ENCODE results near the gene SQOR.

SQOR gene

GRCh38 chr15:45660231-45660979, 25.6 kb downstream of the SQOR start:
- Mint-ChIP-seq H3K27ac (peak overlapping the region; percentile 42), H3K36me3 (peaks cover 42% of the 10 kb centered on the region), H3K4me3 (no peak overlapping the region), H3K4me1 (peaks cover 2% of the 10 kb centered on the region), H3K27me3 (no peaks in the 10 kb centered on the region), H3K9me3 (no peaks in the 10 kb centered on the region)
- DNase-seq (ENCODE audit: low spot score in 2 of 2) (no peak), ATAC-seq (ENCODE audit: low read depth) (no peak)

GRCh38 chr15:45662375-45662774, 27.5 kb downstream of the SQOR start:
- no peak for DNase-seq (ENCODE audit: low spot score in 2 of 2)
- Mint-ChIP-seq H3K27me3 (no peaks in the 10 kb centered on the region), H3K9me3 (peaks cover 3% of the 10 kb centered on the region), H3K36me3 (peaks cover 52% of the 10 kb centered on the region), H3K4me3 (no peak overlapping the region), H3K27ac (no peak overlapping the region), H3K4me1 (peaks cover 6% of the 10 kb centered on the region)
- no peak for ATAC-seq (ENCODE audit: low read depth)

- H3K4me3 Mint-ChIP-seq, result no peak overlapping the region
- no peaks in the 10 kb centered on the region for H3K27me3 Mint-ChIP-seq
- H3K4me1 Mint-ChIP-seq, result peaks cover 4% of the 10 kb centered on the region
- DNase-seq (ENCODE audit: low spot score in 2 of 2) (no peak), ATAC-seq (ENCODE audit: low read depth) (no peak)
- peaks cover 54% of the 10 kb centered on the region for H3K36me3 Mint-ChIP-seq
- H3K27ac Mint-ChIP-seq, result no peak overlapping the region
- peaks cover 3% of the 10 kb centered on the region for H3K9me3 Mint-ChIP-seq
Measured at GRCh38 chr15:45664451-45664850, 29.6 kb downstream of the SQOR start.

- Mint-ChIP-seq H3K4me3 (no peak overlapping the region), H3K27me3 (no peaks in the 10 kb centered on the region), H3K27ac (no peak overlapping the region), H3K36me3 (peaks cover 54% of the 10 kb centered on the region), H3K4me1 (peaks cover 4% of the 10 kb centered on the region), H3K9me3 (peaks cover 3% of the 10 kb centered on the region)
- ATAC-seq (ENCODE audit: low read depth) (no peak), DNase-seq (ENCODE audit: low spot score in 2 of 2) (no peak)
Measured at GRCh38 chr15:45665261-45665660, 30.4 kb downstream of the SQOR start.

- no peak for DNase-seq (ENCODE audit: low spot score in 2 of 2)
- no peak overlapping the region for H3K4me3 Mint-ChIP-seq
- no peak overlapping the region for H3K27ac Mint-ChIP-seq
- ATAC-seq (ENCODE audit: low read depth), result no peak
- H3K4me1 Mint-ChIP-seq, result peaks cover 4% of the 10 kb centered on the region
- no peaks in the 10 kb centered on the region for H3K27me3 Mint-ChIP-seq
- peaks cover 3% of the 10 kb centered on the region for H3K9me3 Mint-ChIP-seq
- H3K36me3 Mint-ChIP-seq, result peaks cover 57% of the 10 kb centered on the region
Measured at GRCh38 chr15:45666119-45666875, 31.5 kb downstream of the SQOR start.

- Mint-ChIP-seq H3K27ac (no peak overlapping the region), H3K4me3 (no peak overlapping the region)
- ATAC-seq (ENCODE audit: low read depth), result no peak
Measured at GRCh38 chr15:45667002-45667401, 32.2 kb downstream of the SQOR start.

GRCh38 chr15:45668386-45668785, 33.6 kb downstream of the SQOR start:
- no peak overlapping the region for H3K27ac Mint-ChIP-seq
- no peak overlapping the region for H3K4me3 Mint-ChIP-seq
- DNase-seq (ENCODE audit: low spot score in 2 of 2), result no peak
- H3K4me1 Mint-ChIP-seq, result peaks cover 4% of the 10 kb centered on the region
- H3K27me3 Mint-ChIP-seq, result no peaks in the 10 kb centered on the region
- peaks cover 3% of the 10 kb centered on the region for H3K9me3 Mint-ChIP-seq
- H3K36me3 Mint-ChIP-seq, result peaks cover 51% of the 10 kb centered on the region
- ATAC-seq (ENCODE audit: low read depth), result no peak

More at GRCh38 chr15:45667002-45667401, 32.2 kb downstream of the SQOR start:
- Mint-ChIP-seq H3K4me1 (peaks cover 4% of the 10 kb centered on the region), H3K36me3 (peaks cover 56% of the 10 kb centered on the region), H3K9me3 (peaks cover 3% of the 10 kb centered on the region), H3K27me3 (no peaks in the 10 kb centered on the region)
- DNase-seq (ENCODE audit: low spot score in 2 of 2), result no peak

- H3K27ac Mint-ChIP-seq, result no peak overlapping the region
- H3K9me3 Mint-ChIP-seq, result peaks cover 3% of the 10 kb centered on the region
- no peaks in the 10 kb centered on the region for H3K27me3 Mint-ChIP-seq
- H3K4me1 Mint-ChIP-seq, result peaks cover 4% of the 10 kb centered on the region
- no peak for ATAC-seq (ENCODE audit: low read depth)
- peaks cover 52% of the 10 kb centered on the region for H3K36me3 Mint-ChIP-seq
- H3K4me3 Mint-ChIP-seq, result no peak overlapping the region
- no peak for DNase-seq (ENCODE audit: low spot score in 2 of 2)
Measured at GRCh38 chr15:45669422-45669821, 34.6 kb downstream of the SQOR start.

GRCh38 chr15:45670091-45670490, 35.3 kb downstream of the SQOR start:
- no peak for ATAC-seq (ENCODE audit: low read depth)
- DNase-seq (ENCODE audit: low spot score in 2 of 2), result no peak
- Mint-ChIP-seq H3K9me3 (peaks cover 3% of the 10 kb centered on the region), H3K4me1 (peaks cover 4% of the 10 kb centered on the region), H3K36me3 (peaks cover 50% of the 10 kb centered on the region), H3K27ac (no peak overlapping the region), H3K27me3 (no peaks in the 10 kb centered on the region), H3K4me3 (no peak overlapping the region)

- Mint-ChIP-seq H3K27me3 (no peaks in the 10 kb centered on the region), H3K4me3 (no peak overlapping the region), H3K4me1 (peaks cover 4% of the 10 kb centered on the region), H3K9me3 (peaks cover 3% of the 10 kb centered on the region), H3K36me3 (peaks cover 49% of the 10 kb centered on the region), H3K27ac (no peak overlapping the region)
- ATAC-seq (ENCODE audit: low read depth) (no peak), DNase-seq (ENCODE audit: low spot score in 2 of 2) (no peak)
Measured at GRCh38 chr15:45670511-45670910, 35.7 kb downstream of the SQOR start.

GRCh38 chr15:45674677-45675076, 39.8 kb downstream of the SQOR start:
- Mint-ChIP-seq H3K27ac (no peak overlapping the region), H3K4me1 (no peaks in the 10 kb centered on the region), H3K27me3 (no peaks in the 10 kb centered on the region), H3K36me3 (peaks cover 40% of the 10 kb centered on the region), H3K9me3 (no peaks in the 10 kb centered on the region), H3K4me3 (no peak overlapping the region)
- ATAC-seq (ENCODE audit: low read depth) (no peak), DNase-seq (ENCODE audit: low spot score in 2 of 2) (no peak)

GRCh38 chr15:45677797-45678196, 43.0 kb downstream of the SQOR start:
- ATAC-seq (ENCODE audit: low read depth) (no peak), DNase-seq (ENCODE audit: low spot score in 2 of 2) (no peak)
- Mint-ChIP-seq H3K4me1 (no peaks in the 10 kb centered on the region), H3K27ac (no peak overlapping the region), H3K9me3 (no peaks in the 10 kb centered on the region), H3K4me3 (no peak overlapping the region), H3K36me3 (peaks cover 35% of the 10 kb centered on the region), H3K27me3 (no peaks in the 10 kb centered on the region)

- Mint-ChIP-seq H3K27me3 (no peaks in the 10 kb centered on the region), H3K4me1 (no peaks in the 10 kb centered on the region), H3K4me3 (no peak overlapping the region), H3K9me3 (no peaks in the 10 kb centered on the region), H3K36me3 (peaks cover 33% of the 10 kb centered on the region), H3K27ac (no peak overlapping the region)
- DNase-seq (ENCODE audit: low spot score in 2 of 2), result no peak
- ATAC-seq (ENCODE audit: low read depth), result no peak
Measured at GRCh38 chr15:45678459-45679178, 43.8 kb downstream of the SQOR start.

GRCh38 chr15:45684533-45684932, 49.7 kb downstream of the SQOR start:
- Mint-ChIP-seq H3K4me1 (no peaks in the 10 kb centered on the region), H3K9me3 (no peaks in the 10 kb centered on the region), H3K36me3 (peaks cover 33% of the 10 kb centered on the region), H3K27me3 (no peaks in the 10 kb centered on the region), H3K4me3 (no peak overlapping the region), H3K27ac (no peak overlapping the region)
- ATAC-seq (ENCODE audit: low read depth) (no peak), DNase-seq (ENCODE audit: low spot score in 2 of 2) (no peak)

Measured in memory B cell (primary cell).